Activated CD4-positive, alpha-beta T cell treated with anti-CD3 and anti-CD28 coated beads, Interleukin-2, amount 10 ng/mL, durations not matched to agents 24 days and 14 days (primary cell): Measurements from ENCODE around the gene TRAP1. TPM values are rescaled to one million over a fixed set of nuclear protein-coding genes. Genes with fewer than 3 reads are reported as not detected.
A peak's percentile ranks its signal among the peaks of the same experiment; 100 is the strongest.

Experiments
- DNase-seq: peaks from one replicate; pipeline ENCODE4 v3.0.0; 2022
- H3K27ac Mint-ChIP-seq: one replicate; pipeline ENCODE4 v1.8.0; 2022; ENCODE audit warnings: mild to moderate bottlenecking, mixed read lengths
- H3K27me3 Mint-ChIP-seq: one replicate; pipeline ENCODE4 v1.8.0; 2022; ENCODE audit warnings: mixed read lengths
- H3K36me3 Mint-ChIP-seq: one replicate; pipeline ENCODE4 v1.8.0; 2022; ENCODE audit warnings: low read depth, mild to moderate bottlenecking, mixed read lengths
- H3K4me1 Mint-ChIP-seq: one replicate; pipeline ENCODE4 v1.8.0; 2021; ENCODE audit warnings: mixed read lengths
- H3K4me3 Mint-ChIP-seq: one replicate; pipeline ENCODE4 v1.8.0; 2022; ENCODE audit warnings: mild to moderate bottlenecking, moderate library complexity, mixed read lengths
- H3K9me3 Mint-ChIP-seq: one replicate; pipeline ENCODE4 v1.8.0; 2021; ENCODE audit warnings: mixed read lengths
- intact Hi-C: fragments of 100-400 bp; cut with micrococcal nuclease; formaldehyde crosslinking; loops from one replicate; pipeline ENCODE4 v1.15.1; 2023
- total RNA-seq: library from RNA; stranded (reverse); gene quantifications from 2 replicates; pipeline ENCODE4 v1.2.3, GENCODE V29; 2022

The TRAP1 gene
- total RNA-seq, 1 donor from 2014 or later: 421 TPM

DNA sequence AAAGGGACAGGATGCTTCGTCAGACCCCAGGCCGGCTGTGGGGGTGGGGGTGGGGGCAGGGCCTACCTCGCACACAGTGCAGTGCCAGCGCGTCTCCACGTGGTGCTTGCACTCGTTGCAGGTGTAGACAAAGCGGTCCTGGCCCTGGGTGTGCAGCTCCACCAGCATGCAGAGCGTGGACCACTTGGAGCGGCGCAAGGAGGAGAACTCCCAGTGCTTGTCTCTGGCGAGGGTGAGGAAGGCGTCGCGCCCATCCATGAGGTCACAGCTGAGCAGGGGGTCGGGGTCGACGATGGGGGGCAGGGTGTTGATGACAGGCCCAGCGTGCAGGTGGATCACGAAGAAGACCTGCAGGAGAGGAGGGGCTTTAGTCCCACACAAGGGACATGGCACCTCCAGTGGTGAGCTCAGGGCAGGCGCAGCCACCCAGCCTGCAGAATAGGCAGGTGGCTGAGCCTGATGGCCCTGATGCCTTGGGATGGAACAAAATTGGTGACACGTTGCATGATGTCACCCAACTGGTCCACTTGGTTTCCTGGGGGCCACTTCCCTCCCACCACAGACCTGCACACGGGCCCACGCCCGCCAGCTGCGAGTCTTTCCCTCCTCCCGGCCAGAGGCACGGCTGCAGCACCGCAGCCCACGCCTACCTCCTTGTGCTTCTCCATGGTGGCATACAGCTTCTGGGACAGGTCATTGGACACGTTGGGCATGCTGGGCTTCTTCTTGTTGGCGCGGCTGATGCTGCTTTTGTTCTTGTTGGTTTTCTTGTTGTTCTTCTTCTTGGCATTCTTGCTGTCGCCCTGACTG lies 14.0 kb upstream of the TRAP1 start:
- peaks cover 2% of the 10 kb centered on the region for H3K4me1 Mint-ChIP-seq
- H3K4me3 Mint-ChIP-seq: no peak overlapping the region
- no peaks in the 10 kb centered on the region for H3K9me3 Mint-ChIP-seq
- DNase-seq: no peak
- peaks cover 65% of the 10 kb centered on the region for H3K36me3 Mint-ChIP-seq
- no peak overlapping the region for H3K27ac Mint-ChIP-seq
- H3K27me3 Mint-ChIP-seq: no peaks in the 10 kb centered on the region
- intact Hi-C loops: no loop called here

DNA sequence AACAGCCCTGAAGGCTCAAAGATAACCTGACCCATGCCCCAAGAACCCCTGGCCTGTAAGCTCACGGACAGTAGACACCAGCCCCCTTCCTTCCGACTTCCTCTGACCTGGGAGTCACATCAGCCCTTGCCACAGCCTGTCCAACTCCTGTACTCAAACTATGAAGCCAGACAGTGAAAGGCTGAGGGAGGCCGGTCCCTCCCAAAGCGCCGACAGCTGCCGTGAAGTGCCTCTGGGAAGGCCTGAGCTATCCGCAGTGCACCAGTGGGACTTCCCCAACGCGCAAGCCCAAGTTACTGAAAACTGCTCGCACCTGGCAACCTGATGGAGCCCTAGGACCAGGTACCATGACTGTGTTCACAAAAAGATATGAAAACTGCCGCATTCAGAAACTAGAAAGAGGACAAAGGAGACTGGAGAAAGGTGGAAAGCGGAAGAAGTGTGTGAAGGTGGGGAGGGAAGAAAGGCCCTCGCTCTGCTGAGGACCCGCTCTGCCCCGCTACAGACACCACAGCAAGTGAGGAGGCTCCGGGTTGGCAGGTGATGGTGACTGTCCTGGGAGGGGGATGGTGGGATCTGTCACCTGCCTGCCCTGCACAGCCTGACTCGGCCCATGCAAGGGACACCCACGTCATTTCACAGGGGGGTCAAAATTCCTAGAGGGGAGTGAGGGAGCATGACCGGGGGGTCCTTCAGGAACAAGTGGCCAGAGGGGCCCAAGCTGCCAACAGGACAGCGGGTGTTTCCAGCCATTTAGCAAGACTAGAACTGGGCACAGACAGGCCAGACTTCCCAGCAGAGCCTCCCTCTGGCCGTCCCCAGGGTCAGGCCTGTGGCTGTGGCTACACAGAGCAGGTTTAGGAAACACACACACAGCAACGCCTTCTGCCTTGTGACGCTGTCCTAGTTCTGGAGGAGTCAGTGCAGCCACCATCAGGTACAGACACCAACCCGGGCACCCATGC lies 13.1 kb upstream of the TRAP1 start:
- H3K4me3 Mint-ChIP-seq: no peak overlapping the region
- intact Hi-C loops: no loop called here
- H3K4me1 Mint-ChIP-seq: peaks cover 2% of the 10 kb centered on the region
- H3K27me3 Mint-ChIP-seq: no peaks in the 10 kb centered on the region
- no peaks in the 10 kb centered on the region for H3K9me3 Mint-ChIP-seq
- no peak overlapping the region for H3K27ac Mint-ChIP-seq
- H3K36me3 Mint-ChIP-seq: peaks cover 56% of the 10 kb centered on the region
- no peak for DNase-seq

DNA sequence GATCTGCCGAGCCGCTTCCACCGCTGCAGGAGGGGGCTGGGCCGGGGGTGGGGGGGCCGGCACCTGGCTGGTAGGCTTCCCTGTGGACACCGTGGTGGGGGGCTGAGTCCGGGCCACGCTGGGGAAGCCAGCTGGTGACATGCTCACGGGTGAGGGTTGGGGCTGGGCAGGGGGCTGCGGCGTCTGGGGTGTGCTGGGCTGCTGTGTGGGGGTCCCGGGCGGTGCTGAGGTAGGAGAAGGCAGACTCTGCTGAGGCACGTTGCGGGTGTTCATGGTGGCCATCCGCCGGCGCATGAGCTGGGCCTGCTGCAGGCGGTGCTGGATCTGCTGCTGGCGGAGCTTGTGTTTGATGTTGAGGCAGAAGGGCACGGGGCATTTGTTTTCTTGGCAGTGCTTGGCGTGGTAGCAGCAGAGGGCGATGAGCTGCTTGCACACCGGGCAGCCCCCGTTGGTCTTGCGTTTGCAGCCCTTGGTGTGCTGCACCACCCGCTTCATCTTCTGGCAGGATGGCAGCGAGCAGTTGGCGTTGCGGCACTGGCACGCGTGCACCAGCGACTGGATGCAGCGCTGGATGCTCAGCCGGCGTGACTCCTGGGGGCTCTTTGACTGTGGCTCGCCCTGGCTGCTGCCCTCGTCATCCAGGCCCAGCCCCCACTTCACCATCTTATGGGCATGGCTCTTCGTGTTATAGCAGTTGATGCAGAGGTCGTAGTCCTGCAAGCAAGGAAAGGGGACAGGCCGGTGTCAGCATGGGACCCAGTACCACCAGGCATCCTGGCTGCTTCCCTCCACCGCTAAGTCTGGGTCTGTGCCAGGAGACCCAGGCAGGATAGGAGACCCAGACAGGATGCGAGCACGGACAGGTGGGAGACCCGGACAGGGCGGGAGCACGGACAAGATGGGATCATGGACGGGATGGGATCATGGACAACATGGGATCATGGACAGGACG lies 12.1 kb upstream of the TRAP1 start:
- intact Hi-C loops: no loop called here

DNA sequence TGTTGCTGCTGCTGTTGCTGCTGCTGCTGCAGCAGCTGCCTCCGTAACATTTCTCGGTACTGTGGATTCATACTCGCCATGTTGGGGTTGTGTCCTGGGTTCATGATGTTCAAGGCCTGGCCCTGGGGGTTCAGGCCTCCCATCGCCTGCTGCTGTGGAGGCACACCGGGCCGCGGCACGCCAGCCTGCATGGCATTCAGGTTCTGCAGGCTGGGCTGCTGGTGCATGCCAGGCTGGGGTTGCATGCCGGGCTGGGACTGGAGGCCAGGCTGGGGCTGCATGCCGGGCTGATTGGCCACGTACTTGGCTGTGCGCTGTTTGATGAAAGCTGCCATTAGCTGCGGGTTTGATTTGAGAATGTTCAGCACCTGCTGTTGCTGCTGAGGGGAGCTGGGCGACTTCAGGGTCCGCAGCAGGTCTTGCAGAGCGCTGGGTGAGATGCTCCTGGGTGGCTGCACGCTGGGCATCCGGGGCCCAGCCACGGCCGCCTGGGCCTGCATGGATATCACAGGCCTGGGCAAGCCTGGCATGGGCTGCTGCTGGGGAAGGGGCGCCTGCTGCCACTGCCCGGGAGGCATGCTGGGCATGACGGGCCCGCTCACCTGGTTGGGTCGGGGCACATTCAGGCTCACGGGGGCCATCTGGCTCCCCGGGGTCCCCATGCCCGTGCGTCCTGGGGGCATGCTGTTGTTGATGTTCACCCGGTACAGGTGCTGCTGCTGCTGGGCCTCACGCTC lies 11.3 kb upstream of the TRAP1 start:
- peaks cover 2% of the 10 kb centered on the region for H3K4me1 Mint-ChIP-seq
- H3K27me3 Mint-ChIP-seq: no peaks in the 10 kb centered on the region
- intact Hi-C loops: no loop called here
- no peak for DNase-seq
- no peaks in the 10 kb centered on the region for H3K9me3 Mint-ChIP-seq
- H3K36me3 Mint-ChIP-seq: peaks cover 43% of the 10 kb centered on the region
- H3K27ac Mint-ChIP-seq: no peak overlapping the region
- no peak overlapping the region for H3K4me3 Mint-ChIP-seq

More for the DNA sequence above, 12.1 kb upstream of the TRAP1 start:
- Mint-ChIP-seq H3K4me1 (peaks cover 2% of the 10 kb centered on the region), H3K27me3 (no peaks in the 10 kb centered on the region), H3K36me3 (peaks cover 48% of the 10 kb centered on the region), H3K27ac (no peak overlapping the region), H3K4me3 (no peak overlapping the region), H3K9me3 (no peaks in the 10 kb centered on the region)
- DNase-seq: no peak

DNA sequence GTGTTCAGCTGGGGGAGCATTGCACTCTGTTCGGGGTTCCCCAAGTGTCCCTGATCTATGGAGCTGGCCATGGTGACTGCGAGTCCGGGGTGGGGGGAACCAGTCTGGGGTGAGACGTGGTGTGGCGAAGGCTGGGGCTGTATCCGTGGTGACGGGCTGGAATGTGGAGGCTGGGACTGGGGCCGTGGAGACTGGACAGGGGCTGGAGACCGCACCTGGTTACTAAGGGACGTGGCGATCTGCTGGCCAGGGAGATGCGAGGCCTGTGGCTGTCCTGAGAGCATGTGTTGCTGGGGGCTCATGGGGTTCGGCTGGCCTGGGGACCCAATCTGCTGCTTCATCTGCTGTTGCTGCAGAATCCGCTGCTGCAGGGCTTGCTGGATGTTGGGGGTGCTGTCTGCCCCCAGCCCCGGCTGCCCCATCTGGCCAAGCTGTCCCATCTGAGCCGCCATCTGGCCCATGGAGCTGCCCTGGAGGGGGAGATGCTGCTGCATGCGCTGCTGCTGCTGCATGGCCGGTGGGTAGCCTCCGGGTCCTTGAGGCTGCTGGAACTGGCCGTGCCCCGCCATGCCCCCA lies 10.6 kb upstream of the TRAP1 start:
- Mint-ChIP-seq H3K4me1 (peaks cover 2% of the 10 kb centered on the region), H3K27ac (no peak overlapping the region)
- intact Hi-C loops: no loop called here

DNA sequence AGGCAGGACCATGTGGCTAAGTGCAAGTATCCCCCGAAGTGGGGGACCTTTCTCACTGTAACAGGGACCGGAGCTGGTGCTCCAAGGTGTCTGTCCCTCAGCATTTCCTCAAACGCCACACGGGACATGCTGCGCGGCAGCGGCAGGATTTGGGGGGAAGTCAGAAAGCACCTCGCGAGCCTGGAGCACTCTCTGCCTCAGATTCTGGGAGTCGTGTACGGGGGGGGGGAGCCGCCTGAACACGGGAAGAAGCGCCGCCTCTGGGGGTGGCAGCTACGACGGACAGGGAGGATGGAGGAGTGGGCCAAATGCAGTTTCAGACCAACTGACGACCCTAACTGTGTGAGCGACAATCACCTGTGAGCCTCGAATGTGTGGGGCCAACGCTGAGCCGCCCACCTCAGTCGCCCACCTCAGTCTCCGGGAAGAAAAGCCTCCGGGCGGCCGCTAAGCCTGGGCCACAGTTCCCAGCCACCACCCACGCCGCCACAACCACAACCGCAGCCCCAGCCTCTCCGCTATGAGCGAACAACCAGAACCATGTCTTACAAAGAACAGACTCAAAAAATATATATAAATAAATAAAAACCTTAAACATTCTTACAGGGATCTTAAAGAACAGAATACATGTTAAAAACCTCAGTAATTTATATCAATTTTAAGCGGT lies 8.8 kb upstream of the TRAP1 start:
- DNase-seq: no peak
- intact Hi-C loops: no loop called here
- no peaks in the 10 kb centered on the region for H3K9me3 Mint-ChIP-seq
- H3K4me1 Mint-ChIP-seq: no peaks in the 10 kb centered on the region
- no peak overlapping the region for H3K27ac Mint-ChIP-seq
- H3K27me3 Mint-ChIP-seq: no peaks in the 10 kb centered on the region
- no peak overlapping the region for H3K4me3 Mint-ChIP-seq
- peaks cover 32% of the 10 kb centered on the region for H3K36me3 Mint-ChIP-seq

More for the DNA sequence above, 10.6 kb upstream of the TRAP1 start:
- Mint-ChIP-seq H3K4me3 (no peak overlapping the region), H3K36me3 (peaks cover 40% of the 10 kb centered on the region), H3K9me3 (no peaks in the 10 kb centered on the region), H3K27me3 (no peaks in the 10 kb centered on the region)
- DNase-seq: no peak

DNA sequence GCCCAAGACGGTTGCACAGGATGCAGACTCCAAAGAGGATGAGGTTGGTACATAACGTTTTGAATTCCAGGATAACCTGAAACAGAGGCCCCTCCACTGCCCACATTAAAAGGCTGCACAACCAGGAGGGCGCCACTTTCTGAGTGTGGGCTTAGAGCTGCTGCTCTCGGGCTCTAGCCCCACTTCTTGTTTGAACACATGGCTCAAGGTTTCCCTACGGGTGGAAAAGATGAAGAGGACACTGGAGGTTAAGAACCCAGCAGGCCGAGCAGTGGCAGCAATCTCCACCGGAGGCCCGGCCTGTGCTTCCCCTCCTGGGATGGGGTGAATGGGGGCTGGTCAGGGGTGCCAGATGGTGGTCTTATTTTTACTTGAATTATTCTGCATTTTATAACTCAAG lies 8.0 kb upstream of the TRAP1 start:
- intact Hi-C loops: no loop called here
- DNase-seq: no peak
- Mint-ChIP-seq H3K4me1 (no peaks in the 10 kb centered on the region), H3K4me3 (no peak overlapping the region), H3K27ac (no peak overlapping the region), H3K27me3 (no peaks in the 10 kb centered on the region), H3K9me3 (no peaks in the 10 kb centered on the region), H3K36me3 (peaks cover 24% of the 10 kb centered on the region)

DNA sequence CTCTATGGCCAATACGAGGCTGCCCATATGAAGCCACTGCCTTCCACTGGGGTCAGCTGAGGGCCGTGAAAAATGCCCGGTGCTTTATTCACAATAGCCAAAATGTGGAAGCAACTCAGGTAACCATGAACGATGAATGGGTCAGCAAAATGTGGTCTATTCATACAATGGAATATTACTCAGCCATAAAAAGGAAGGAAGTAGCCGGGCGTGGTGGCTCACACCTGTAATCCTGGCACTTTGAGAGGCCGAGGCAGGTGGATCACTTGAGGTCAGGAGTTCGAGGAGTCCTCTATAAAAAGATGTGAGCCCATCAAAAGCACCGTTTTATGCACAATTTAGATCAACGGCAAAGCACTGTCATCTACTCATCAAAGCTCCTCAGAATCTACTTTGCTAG lies 5.2 kb upstream of the TRAP1 start:
- DNase-seq: no peak
- no peaks in the 10 kb centered on the region for H3K27me3 Mint-ChIP-seq
- H3K4me1 Mint-ChIP-seq: peaks cover 7% of the 10 kb centered on the region
- peaks cover 4% of the 10 kb centered on the region for H3K36me3 Mint-ChIP-seq
- no peak overlapping the region for H3K27ac Mint-ChIP-seq
- intact Hi-C loops: no loop called here
- H3K4me3 Mint-ChIP-seq: no peak overlapping the region
- no peaks in the 10 kb centered on the region for H3K9me3 Mint-ChIP-seq

DNA sequence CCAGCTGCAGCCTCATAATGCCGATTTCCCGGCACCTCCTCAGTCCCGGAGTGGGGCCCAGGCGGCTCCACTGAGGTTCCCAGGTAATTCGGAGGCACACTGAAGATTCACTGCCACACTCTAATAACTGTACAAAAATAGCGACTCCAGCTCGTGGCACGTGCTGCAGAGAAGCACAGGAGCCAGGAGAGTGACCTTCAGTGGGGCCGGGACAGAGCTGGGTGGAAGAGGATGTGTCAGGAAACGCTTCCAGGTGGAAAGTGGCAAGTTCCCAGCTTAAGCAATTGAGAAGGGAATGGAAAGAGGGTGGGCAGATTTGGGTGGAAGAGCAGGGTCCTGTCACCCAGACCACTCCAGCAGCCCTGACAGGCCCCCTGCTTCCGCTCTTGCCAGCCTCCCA lies 3.1 kb upstream of the TRAP1 start:
- DNase-seq: no peak
- peaks cover 9% of the 10 kb centered on the region for H3K36me3 Mint-ChIP-seq
- H3K27me3 Mint-ChIP-seq: no peaks in the 10 kb centered on the region
- intact Hi-C loops: no loop called here
- no peak overlapping the region for H3K27ac Mint-ChIP-seq
- no peak overlapping the region for H3K4me3 Mint-ChIP-seq
- peaks cover 12% of the 10 kb centered on the region for H3K4me1 Mint-ChIP-seq
- H3K9me3 Mint-ChIP-seq: no peaks in the 10 kb centered on the region

DNA sequence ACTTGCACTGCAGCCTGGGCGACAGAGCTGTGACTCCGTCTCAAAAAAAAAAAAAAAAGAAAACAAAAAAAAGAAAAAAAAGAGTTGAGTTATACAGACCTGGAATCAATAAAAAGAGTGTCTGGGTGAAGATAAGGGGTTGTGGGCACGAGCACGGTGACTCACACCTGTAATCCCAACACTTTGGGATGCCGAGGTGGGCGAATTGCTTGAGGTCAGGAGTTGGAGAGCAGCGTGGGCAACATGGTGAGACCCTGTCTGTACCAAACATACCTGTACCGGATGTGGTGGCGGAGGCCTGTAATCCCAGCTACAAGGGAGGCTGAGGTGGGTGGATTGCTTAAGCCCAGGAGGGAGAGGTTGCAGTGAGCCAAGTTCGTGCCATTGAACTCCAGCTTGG lies 1.3 kb upstream of the TRAP1 start:
- H3K4me3 Mint-ChIP-seq: peak overlapping the region; percentile 48
- intact Hi-C loops: no loop called here

DNA sequence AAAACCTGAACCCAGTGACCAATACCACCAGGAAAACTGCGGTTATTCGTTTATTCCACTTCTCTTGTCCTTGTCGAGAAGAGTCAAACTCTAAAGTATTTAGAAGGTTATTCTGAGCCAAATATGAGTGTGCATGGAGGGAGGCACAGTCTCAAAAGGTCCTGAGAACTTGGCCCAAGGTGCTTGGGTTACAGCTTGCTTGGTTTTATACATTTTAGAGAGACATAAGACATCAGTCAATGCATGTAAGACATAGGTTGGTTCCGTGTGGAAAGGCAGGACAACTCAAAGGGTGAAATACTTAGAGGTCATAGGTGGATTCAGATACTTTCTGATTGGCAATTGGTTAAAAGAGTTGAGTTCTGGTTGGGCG lies 681 bp upstream of the TRAP1 start:
- Mint-ChIP-seq H3K27me3 (no peaks in the 10 kb centered on the region), H3K9me3 (no peaks in the 10 kb centered on the region), H3K4me1 (peaks cover 26% of the 10 kb centered on the region), H3K36me3 (peaks cover 26% of the 10 kb centered on the region), H3K4me3 (peak overlapping the region; percentile 94), H3K27ac (peak overlapping the region; percentile 87)
- intact Hi-C loops: no loop called here
- DNase-seq: no peak

More for the DNA sequence above, 1.3 kb upstream of the TRAP1 start:
- no peaks in the 10 kb centered on the region for H3K9me3 Mint-ChIP-seq
- DNase-seq: no peak
- peaks cover 21% of the 10 kb centered on the region for H3K36me3 Mint-ChIP-seq
- H3K27me3 Mint-ChIP-seq: no peaks in the 10 kb centered on the region
- peaks cover 22% of the 10 kb centered on the region for H3K4me1 Mint-ChIP-seq
- H3K27ac Mint-ChIP-seq: peak overlapping the region; percentile 53

DNA sequence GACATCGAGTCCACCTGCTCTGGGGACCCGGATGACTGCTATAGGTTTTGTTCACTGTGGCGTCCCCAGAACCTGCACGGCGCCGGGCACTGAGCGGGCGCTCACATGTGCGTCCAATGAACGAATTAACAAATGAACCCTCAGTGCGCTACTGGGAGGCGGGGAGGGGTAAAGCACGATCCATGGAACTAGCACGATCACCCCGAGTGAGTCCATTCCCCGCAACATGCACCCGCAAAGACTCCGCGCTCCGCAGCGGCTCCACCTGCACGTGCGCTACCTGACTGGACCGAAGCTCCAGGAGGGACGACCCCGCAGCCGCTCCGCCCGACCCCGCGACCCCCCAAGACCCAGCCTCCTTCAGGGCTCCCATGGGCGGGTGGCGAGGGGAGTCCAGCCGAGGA lies 491 bp downstream of the TRAP1 start:
- Mint-ChIP-seq H3K36me3 (peaks cover 33% of the 10 kb centered on the region), H3K4me1 (peaks cover 34% of the 10 kb centered on the region), H3K27ac (peak overlapping the region; percentile 94), H3K4me3 (peak overlapping the region; percentile 94), H3K9me3 (no peaks in the 10 kb centered on the region), H3K27me3 (no peaks in the 10 kb centered on the region)
- DNase-seq: peak; percentile 81
- intact Hi-C loops: loop anchor here (1.0 to 2.0 kb wide), 2 partner anchors 26 to 163 kb away; partner anchors contain the start of gene CREBBP
